ENCODE results near the gene MS4A12. TPM values are rescaled to one million over a fixed set of nuclear protein-coding genes. Genes with fewer than 3 reads are reported as not detected.
"Not testable (repeated sequence)": the region's sequence is repeated elsewhere in the genome, so short reads cannot be mapped to it uniquely, and the experiment has no call there.

MS4A12 gene, protein sequence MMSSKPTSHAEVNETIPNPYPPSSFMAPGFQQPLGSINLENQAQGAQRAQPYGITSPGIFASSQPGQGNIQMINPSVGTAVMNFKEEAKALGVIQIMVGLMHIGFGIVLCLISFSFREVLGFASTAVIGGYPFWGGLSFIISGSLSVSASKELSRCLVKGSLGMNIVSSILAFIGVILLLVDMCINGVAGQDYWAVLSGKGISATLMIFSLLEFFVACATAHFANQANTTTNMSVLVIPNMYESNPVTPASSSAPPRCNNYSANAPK
- total RNA-seq (not detected), polyA plus RNA-seq (not detected), total RNA-seq (0 reads per million in 6 experiments)

DNA sequence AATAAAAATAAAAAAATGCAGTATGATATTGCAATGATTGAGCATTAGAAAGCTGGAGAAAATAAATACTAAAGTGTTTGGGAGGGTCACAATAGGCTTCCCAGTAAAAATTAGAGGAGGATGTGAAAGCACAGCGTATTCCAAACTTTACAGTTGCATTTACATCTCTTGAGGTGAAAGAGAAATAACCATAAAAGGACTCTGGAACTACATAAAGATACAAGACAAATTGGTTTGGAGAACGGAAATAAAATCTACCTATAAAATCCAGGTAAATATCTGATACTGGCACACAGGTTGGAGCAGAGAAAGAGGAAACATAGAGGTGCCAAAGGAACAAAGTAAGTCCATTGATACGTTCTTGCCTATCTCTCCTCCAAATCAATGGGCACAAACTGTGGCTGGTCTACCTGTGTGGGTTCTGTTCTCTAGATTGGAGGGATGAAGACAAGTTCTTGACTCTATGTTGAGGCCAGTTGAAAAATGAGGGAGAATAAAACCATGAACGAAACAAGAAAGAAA is at the start of gene MS4A12:
MS4A12 (plus strand) TSS at position 291 of the 522 bp plus-strand sequence. CDS start 4,541 bp downstream, outside the sequence.
- Mint-ChIP-seq H3K4me1 (peaks cover 0 to 1% (median 0%) of the 10 kb centered on the region in 4 donors), H3K27ac (no peak within 1 kb of the TSS), H3K9me3 (no peaks in the 10 kb centered on the region), H3K4me3 (no peak within 1 kb of the TSS), H3K36me3 (no peaks in the 10 kb centered on the region), H3K27me3 (peaks cover 0 to 10% (median 6%) of the 10 kb centered on the region in 5 donors)
- DNase-seq (no peak), ATAC-seq (no peak)
- POLR2A ChIA-PET = no interaction called here

DNA sequence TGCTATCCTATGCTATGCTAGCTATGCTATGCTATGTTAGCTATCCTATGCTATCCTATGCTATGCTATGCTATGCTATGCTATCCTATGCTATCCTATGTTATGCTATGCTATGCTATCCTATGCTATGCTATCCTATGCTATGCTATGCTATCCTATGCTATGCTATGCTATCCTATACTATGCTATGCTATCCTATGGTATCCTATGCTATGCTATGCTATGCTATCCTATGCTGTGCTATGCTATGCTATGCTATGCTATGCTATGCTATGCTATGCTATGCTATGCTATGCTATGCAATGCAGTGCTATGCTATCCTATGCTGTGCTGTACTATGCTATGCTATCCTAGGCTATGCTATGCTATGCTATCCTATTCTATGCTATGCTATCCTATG is 45.5 kb upstream of the MS4A12 start:
- ATAC-seq (no peak), DNase-seq (no peak)
- H3K36me3 Mint-ChIP-seq = peaks cover 0 to 5% (median 0%) of the 10 kb centered on the region in 3 donors
- peaks cover 0 to 8% (median 2%) of the 10 kb centered on the region in 9 donors for H3K9me3 Mint-ChIP-seq
- peak overlapping the region in 3 of 10 donors; percentile 57 to 86 (median 83) for H3K27ac Mint-ChIP-seq
- POLR2A ChIA-PET = no interaction called here
- peaks cover 2 to 37% (median 16%) of the 10 kb centered on the region in 4 donors for H3K4me1 Mint-ChIP-seq
- no peaks in the 10 kb centered on the region for H3K27me3 Mint-ChIP-seq
- peak overlapping the region in 6 of 10 donors; percentile 78 to 90 (median 87) for H3K4me3 Mint-ChIP-seq

DNA sequence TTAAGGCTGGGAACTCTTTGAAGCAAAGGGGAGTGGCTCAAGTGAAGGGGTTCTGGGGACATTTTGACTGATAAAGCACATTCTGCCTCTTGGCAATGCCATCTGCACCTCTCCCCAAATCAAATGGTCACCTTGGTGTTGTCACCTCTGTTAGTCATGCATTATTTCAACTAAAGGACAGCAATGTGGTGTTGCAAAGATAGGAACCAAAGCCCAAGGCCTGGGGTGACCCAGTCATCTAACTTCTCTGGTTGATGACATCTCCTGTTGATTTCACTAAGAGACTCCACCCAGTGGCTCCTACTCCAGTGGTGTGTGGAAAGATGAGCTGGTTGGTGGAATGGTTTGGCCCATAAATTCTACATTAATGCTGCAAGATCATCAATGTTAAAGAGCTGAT is 44.7 kb upstream of the MS4A12 start:
- Mint-ChIP-seq H3K36me3 (peaks cover 0 to 5% (median 0%) of the 10 kb centered on the region in 3 donors), H3K27ac (peak overlapping the region in 1 of 10 donors; percentile 9), H3K4me1 (peaks cover 2 to 35% (median 16%) of the 10 kb centered on the region in 4 donors), H3K4me3 (no peak overlapping the region), H3K9me3 (peaks cover 0 to 8% (median 2%) of the 10 kb centered on the region in 9 donors), H3K27me3 (no peaks in the 10 kb centered on the region)
- DNase-seq (no peak), ATAC-seq (no peak)
- POLR2A ChIA-PET = no interaction called here

DNA sequence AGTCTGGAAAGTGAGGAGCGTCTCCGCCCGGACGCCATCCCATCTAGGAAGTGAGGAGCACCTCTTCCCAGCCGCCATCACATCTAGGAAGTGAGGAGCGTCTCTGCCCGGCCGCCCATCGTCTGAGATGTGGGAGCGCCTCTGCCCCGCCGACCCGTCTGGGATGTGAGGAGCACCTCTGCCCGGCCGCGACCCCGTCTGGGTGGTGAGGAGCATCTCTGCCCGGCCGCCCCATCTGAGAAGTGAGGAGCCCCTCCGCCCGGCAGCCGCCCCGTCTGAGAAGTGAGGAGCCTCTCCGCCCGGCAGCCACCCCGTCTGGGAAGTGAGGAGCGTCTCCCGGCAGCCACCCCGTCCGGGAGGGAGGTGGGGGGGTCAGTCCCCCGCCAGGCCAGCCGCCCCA is 41.4 kb upstream of the MS4A12 start:
- ATAC-seq, H3K36me3 Mint-ChIP-seq, H3K27ac Mint-ChIP-seq, H3K9me3 Mint-ChIP-seq, POLR2A ChIA-PET, DNase-seq, H3K27me3 Mint-ChIP-seq, H3K4me3 Mint-ChIP-seq: not testable (repeated sequence)
- H3K4me1 Mint-ChIP-seq = peaks cover 0 to 49% (median 11%) of the 10 kb centered on the region in 4 donors

DNA sequence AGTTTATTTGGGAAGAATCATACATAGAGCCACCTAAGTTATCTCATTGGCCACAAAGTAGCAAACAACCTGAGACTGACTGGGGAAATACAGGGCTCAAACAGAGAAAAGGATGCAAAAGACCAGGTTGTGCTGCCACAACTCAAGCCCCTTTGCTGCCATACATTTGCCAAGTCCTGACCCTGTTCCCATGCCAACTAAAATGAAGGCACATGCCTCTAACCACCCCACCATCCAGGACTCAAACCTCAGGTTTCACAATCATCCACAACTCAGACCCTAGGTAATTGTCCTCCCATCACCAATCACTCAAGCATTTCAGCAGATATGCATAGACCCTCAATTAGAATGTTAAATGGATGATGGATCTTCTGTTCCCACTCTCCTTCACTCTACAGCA is 38.4 kb upstream of the MS4A12 start:
- Mint-ChIP-seq H3K4me3 (no peak overlapping the region), H3K27ac (peak overlapping the region in 1 of 10 donors; percentile 86), H3K9me3 (peaks cover 0 to 8% (median 2%) of the 10 kb centered on the region in 9 donors), H3K27me3 (peaks cover 0 to 9% (median 3%) of the 10 kb centered on the region in 5 donors), H3K36me3 (peaks cover 0 to 5% (median 0%) of the 10 kb centered on the region in 3 donors), H3K4me1 (peaks cover 0 to 30% (median 3%) of the 10 kb centered on the region in 4 donors)
- ATAC-seq (no peak), DNase-seq (no peak)
- POLR2A ChIA-PET = no interaction called here

DNA sequence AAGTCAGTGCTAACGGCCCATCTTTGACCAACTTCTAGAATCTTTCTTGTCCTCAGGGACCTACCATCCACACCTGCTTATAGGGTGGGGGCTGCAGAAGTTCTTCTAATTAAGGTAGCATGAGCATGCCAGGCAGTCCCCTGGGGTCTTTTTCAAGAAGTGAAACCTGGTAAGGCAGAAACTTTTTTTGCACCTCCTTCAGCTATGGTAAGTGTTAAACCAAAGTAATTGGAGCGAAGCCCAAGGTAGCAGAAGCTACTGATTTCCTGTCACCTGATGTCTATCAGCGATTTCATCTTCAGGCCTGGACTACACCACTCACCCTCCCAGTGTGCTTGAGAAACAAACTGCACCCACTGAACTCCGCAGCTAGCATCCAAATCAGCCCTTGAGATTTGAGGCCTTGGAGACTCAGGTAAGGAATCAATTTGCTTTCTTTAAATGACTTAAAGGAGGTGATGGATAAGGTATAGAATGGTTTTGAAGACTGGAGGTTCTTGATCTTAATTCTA is 37.0 kb upstream of the MS4A12 start, which contains the start of gene MS4A1:
MS4A1 (plus strand) TSS at position 317 of the 512 bp plus-strand sequence. CDS start 6,528 bp downstream, outside the sequence.
- H3K27ac Mint-ChIP-seq = peak within 1 kb of the TSS in 4 of 10 donors; percentile 45 to 86 (median 68)
- peaks cover 0 to 2% (median 0%) of the 10 kb centered on the region in 9 donors for H3K9me3 Mint-ChIP-seq
- no peaks in the 10 kb centered on the region for H3K36me3 Mint-ChIP-seq
- peaks cover 0 to 9% (median 3%) of the 10 kb centered on the region in 5 donors for H3K27me3 Mint-ChIP-seq
- peak within 1 kb of the TSS in 3 of 10 donors; percentile 62 to 76 (median 65) for H3K4me3 Mint-ChIP-seq
- POLR2A ChIA-PET = no interaction called here
- peak in 2 of 10 donors; percentile 9 to 36 for DNase-seq
- peak in 1 of 2 donors; percentile 80 for ATAC-seq
- H3K4me1 Mint-ChIP-seq = peaks cover 0 to 39% (median 3%) of the 10 kb centered on the region in 4 donors

DNA sequence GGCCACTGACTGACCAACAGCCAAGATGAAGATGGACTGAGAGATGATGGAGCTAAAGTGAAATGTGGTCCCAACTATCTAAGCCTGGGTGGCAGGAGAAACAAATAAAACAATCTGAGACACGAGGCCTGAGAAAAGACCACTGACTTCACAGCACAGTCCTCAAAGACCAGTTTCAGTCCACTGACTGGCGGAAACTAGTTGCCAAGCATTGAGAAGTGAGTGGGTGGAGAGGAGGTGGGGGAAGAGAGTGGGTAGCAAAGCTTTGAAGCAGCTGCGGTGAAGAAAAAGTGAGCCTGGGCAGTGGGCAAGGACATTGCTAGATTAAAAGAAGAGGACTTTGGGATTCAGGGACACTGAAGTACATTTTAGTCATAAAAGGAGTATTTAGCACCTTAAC is 35.0 kb upstream of the MS4A12 start:
- no peak for ATAC-seq
- H3K36me3 Mint-ChIP-seq = no peaks in the 10 kb centered on the region
- peaks cover 0 to 9% (median 3%) of the 10 kb centered on the region in 5 donors for H3K27me3 Mint-ChIP-seq
- H3K27ac Mint-ChIP-seq = peak overlapping the region in 2 of 10 donors; percentile 15 to 69
- peak overlapping the region in 2 of 10 donors; percentile 20 to 76 for H3K4me3 Mint-ChIP-seq
- no peaks in the 10 kb centered on the region for H3K9me3 Mint-ChIP-seq
- no peak for DNase-seq
- H3K4me1 Mint-ChIP-seq = peaks cover 0 to 47% (median 3%) of the 10 kb centered on the region in 4 donors
- POLR2A ChIA-PET = no interaction called here

DNA sequence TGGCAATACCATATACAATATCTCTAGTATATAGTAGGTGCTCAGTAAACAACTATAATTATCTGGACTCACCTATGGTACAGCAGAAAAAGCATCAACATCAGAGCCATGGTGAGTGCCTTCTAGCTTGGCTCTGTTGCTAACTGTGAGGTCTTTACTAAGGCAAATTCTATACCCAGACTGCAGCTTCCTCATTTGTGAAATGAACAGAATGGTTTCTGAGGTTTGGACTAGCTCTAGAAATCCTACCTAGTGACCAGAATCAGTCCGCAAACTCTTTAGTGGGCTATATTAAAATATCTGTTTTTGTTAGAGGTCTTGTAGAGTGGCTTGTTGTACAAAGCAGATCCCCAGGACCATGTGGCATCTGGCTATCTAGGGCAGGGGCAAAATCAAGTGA is 33.2 kb upstream of the MS4A12 start:
- ATAC-seq = no peak
- no peaks in the 10 kb centered on the region for H3K9me3 Mint-ChIP-seq
- peaks cover 0 to 11% (median 5%) of the 10 kb centered on the region in 5 donors for H3K27me3 Mint-ChIP-seq
- H3K4me1 Mint-ChIP-seq = peaks cover 0 to 51% (median 3%) of the 10 kb centered on the region in 4 donors
- POLR2A ChIA-PET = interaction anchor here (0.6 kb wide), 1 partner anchor 62 kb away, joined by 4 read pairs; no protein-coding TSS in a partner anchor
- H3K4me3 Mint-ChIP-seq = peak overlapping the region in 1 of 10 donors; percentile 62
- H3K36me3 Mint-ChIP-seq = no peaks in the 10 kb centered on the region
- H3K27ac Mint-ChIP-seq = no peak overlapping the region
- DNase-seq = no peak

DNA sequence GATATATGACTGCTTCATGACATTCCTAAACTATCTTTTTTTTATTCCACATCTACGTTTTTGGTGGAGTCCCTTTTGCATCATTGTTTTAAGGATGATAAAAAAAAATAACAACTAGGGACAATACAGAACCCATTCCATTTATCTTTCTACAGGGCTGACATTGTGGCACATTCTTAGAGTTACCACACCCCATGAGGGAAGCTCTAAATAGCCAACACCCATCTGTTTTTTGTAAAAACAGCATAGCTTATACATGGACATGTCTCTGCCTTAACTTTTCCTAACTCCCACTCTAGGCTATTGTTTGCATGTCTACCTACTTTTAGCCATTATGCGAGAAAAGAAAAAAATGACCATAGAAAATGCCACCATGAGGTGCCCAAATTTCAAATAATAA is 23.7 kb upstream of the MS4A12 start:
- Mint-ChIP-seq H3K4me1 (peaks cover 0 to 19% (median 0%) of the 10 kb centered on the region in 4 donors), H3K27me3 (peaks cover 7 to 19% (median 11%) of the 10 kb centered on the region in 5 donors), H3K27ac (peak overlapping the region in 1 of 10 donors; percentile 12), H3K36me3 (no peaks in the 10 kb centered on the region), H3K4me3 (no peak overlapping the region), H3K9me3 (peaks cover 0 to 3% (median 0%) of the 10 kb centered on the region in 9 donors)
- ATAC-seq (no peak), DNase-seq (no peak)
- POLR2A ChIA-PET = no interaction called here

DNA sequence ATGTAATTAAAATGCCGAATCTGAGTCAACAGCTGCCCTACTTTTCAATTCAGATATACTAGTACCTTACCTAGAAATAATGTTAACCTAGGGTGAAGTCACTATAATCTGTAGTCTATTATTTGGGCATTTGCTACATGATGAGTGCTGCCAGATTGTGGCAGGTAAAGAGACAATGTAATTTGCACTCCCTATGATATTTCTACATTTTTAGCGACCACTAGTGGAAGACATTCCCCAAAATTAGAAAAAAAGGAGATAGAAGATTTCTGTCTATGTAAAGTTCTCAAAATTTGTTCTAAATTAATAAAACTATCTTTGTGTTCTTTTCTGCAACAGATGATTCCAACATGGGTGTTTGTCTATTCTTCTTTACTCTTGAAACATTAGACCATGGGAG is 22.9 kb upstream of the MS4A12 start:
- no peaks in the 10 kb centered on the region for H3K36me3 Mint-ChIP-seq

DNA sequence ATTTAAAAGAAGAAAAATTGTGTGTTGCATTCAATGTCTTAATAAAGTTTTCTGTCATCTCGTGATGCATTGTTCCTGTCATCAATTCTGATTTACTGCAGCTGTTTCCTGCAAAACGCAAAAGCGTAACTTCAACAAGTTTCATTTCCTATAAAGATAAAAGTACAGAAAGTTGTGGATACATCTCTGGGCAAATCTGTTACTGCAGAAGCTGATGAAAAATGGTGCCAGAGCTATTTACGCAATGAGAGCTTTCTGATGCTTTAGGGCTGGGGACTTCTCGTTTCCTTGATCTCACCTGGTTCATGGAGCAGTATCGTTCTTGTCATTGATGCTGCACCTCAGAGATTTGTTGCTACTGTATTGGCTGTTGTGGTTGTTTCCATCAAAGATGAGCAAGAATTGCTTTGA is 15.5 kb upstream of the MS4A12 start:
- Mint-ChIP-seq H3K36me3 (no peaks in the 10 kb centered on the region), H3K4me1 (peaks cover 0 to 33% (median 1%) of the 10 kb centered on the region in 4 donors), H3K27ac (peak overlapping the region in 1 of 10 donors; percentile 4), H3K9me3 (peaks cover 0 to 9% (median 0%) of the 10 kb centered on the region in 9 donors), H3K27me3 (peaks cover 0 to 16% (median 6%) of the 10 kb centered on the region in 5 donors), H3K4me3 (no peak overlapping the region)
- DNase-seq (no peak), ATAC-seq (peak in 1 of 2 donors; percentile 47)
- POLR2A ChIA-PET = interaction anchor here (0.7 kb wide), 1 partner anchor 21 kb away, joined by 5 read pairs; no protein-coding TSS in a partner anchor

More for the DNA sequence above, 22.9 kb upstream of the MS4A12 start:
- H3K4me1 Mint-ChIP-seq = peaks cover 0 to 14% (median 0%) of the 10 kb centered on the region in 4 donors
- DNase-seq (no peak), ATAC-seq (no peak)
- peaks cover 7 to 19% (median 9%) of the 10 kb centered on the region in 5 donors for H3K27me3 Mint-ChIP-seq
- H3K9me3 Mint-ChIP-seq = peaks cover 0 to 4% (median 0%) of the 10 kb centered on the region in 9 donors
- H3K4me3 Mint-ChIP-seq = no peak overlapping the region
- H3K27ac Mint-ChIP-seq = no peak overlapping the region
- POLR2A ChIA-PET = no interaction called here

DNA sequence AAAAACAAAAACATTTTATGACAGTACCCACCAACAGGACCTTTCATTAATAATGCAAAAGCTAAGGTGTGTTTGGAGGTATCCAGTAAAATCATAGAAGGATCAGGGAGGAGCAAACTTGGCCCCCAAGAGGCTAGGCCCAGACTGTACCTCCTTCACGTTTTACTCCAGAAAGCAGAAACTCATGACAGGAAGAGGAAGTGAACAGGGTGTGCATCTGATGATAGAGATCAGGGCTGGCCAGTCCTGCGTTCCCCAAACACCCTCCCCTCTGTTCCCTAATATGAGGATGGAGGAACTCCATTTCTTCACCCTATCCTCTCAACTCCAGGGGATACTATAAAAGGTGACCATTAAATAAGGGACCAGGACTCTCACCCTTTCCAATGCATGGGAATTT is 10.2 kb upstream of the MS4A12 start:
- peak overlapping the region in 2 of 10 donors; percentile 10 to 30 for H3K27ac Mint-ChIP-seq
- no peaks in the 10 kb centered on the region for H3K36me3 Mint-ChIP-seq
- H3K27me3 Mint-ChIP-seq = peaks cover 0 to 8% (median 0%) of the 10 kb centered on the region in 5 donors
- POLR2A ChIA-PET = no interaction called here
- ATAC-seq (no peak), DNase-seq (no peak)
- no peaks in the 10 kb centered on the region for H3K9me3 Mint-ChIP-seq
- H3K4me1 Mint-ChIP-seq = peaks cover 0 to 49% (median 3%) of the 10 kb centered on the region in 4 donors
- no peak overlapping the region for H3K4me3 Mint-ChIP-seq

All from naive thymus-derived CD8-positive, alpha-beta T cell (primary cell).